RCC 7860 (cell line): Measurements from ENCODE around the gene CATSPER2.
"Not testable (repeated sequence)": the region's sequence is repeated elsewhere in the genome, so short reads cannot be mapped to it uniquely, and the experiment has no call there.

ENCODE experiments used
- DNase-seq: peaks from one replicate; pipeline ENCODE4 v3.0.0-alpha.2; 2015; ENCODE audit warnings: low spot score
- FAIRE-seq: peaks from 2 replicates; lab custom pipeline; 2012; peaks lifted over from hg19 to GRCh38; lab: Jason Lieb, UNC

Gene CATSPER2

DNA sequence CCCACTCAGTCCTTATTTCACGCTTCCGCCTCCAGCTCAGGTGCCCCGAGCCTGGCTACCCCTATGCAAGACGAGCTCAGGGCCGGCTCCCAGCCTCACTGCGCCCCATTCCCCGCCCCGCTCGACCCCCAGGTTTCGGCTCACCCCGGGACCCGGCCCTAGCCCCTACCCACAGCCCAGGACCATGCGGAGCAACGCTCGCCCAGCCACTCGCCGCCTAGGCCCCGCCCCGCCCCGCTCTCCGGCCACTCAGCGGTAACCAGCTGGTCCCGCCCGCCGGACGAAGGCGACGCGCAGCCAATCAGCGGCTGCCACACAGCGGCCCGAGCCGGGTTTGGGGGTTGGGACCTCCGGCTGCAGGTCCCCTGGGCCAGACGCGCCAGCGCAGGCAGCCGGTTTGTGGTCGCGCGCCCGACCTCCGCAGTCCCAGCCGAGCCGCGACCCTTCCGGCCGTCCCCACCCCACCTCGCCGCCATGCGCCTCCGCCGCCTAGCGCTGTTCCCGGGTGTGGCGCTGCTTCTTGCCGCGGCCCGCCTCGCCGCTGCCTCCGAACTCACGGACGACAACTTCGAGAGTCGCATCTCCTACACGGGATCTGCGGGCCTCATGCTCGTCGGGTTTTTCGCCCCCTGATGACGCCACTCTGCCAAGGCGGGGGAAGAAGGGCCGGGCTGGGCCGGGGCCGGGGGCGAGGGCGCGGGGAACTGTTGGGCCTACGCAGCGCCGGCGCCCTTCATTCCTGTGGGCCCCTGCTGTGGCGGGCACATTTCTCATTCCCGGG is at the start of gene CATSPER2:
Gene CATSPER2 (minus strand): TSS at position 196 of the 781 bp plus-strand sequence. CDS start 783 bp downstream, outside the sequence.
- no peak for FAIRE-seq
- no peak for DNase-seq

DNA sequence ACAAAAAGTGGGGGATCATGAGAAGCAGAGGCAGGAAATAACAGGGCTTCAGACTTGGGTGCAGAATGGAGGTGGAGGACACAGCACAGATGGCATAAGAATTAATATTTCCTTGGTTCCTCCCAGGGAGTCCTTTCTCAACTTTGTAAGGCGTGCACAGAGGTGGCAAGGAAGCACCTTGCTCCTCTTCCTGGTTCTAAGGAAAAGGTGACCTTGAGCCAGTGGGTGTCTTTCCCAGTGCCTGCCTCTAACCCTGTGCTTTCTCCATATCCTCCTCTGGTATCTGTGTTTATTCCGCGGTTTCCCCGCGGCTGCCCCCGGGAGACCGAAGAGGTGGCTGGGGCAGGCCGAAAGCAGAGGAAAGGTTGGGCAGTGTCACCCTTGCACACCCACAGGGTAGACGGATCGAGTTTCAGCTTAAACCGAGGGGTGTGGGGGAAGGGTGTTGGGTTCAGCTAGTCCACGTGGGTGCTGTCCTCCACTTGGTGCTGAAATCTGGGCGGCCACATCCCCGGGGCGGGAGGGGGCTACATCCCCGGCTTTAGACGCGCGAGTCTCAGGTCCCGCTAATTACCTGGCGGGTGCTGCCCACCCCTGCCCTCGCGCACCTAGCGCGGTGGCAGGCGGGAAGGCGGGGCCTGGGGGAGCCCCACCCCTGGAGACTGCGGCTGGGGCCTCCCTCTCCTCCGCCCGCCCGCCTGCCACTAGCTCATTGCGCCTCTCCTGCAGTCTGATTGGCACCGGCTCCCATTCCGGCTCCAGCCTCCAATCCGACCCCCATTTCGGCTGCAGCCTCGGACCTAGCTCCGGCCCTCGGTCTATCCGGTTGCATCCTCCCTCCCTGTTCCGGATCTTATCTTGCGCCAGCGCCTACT is 44.7 kb upstream of the CATSPER2 start, which contains the start of gene CKMT1A:
Gene CKMT1A (plus strand): TSS at position 712 of the 875 bp plus-strand sequence. CDS start 192 bp downstream, outside the sequence.
- not testable (repeated sequence) for DNase-seq, FAIRE-seq

DNA sequence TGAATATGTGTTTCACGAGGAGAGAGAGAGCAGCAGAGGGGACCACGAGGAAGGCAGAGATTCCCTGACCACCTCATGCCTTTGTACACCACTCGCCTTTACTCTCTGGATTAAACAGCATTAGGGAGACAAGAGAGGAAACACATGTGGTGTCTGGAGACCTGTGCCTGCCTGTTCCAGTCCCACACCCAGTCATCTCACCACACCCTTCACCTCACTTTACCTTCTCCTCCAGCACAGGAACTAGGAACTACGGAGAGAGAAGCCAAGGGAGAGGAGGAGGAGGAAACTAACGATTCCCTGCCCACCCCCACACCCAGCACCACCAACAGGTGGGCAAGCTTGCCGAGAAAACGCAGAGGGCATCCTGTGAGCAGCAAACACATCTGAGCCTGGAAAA is 44.0 kb upstream of the CATSPER2 start:
- FAIRE-seq, result not testable (repeated sequence)

DNA sequence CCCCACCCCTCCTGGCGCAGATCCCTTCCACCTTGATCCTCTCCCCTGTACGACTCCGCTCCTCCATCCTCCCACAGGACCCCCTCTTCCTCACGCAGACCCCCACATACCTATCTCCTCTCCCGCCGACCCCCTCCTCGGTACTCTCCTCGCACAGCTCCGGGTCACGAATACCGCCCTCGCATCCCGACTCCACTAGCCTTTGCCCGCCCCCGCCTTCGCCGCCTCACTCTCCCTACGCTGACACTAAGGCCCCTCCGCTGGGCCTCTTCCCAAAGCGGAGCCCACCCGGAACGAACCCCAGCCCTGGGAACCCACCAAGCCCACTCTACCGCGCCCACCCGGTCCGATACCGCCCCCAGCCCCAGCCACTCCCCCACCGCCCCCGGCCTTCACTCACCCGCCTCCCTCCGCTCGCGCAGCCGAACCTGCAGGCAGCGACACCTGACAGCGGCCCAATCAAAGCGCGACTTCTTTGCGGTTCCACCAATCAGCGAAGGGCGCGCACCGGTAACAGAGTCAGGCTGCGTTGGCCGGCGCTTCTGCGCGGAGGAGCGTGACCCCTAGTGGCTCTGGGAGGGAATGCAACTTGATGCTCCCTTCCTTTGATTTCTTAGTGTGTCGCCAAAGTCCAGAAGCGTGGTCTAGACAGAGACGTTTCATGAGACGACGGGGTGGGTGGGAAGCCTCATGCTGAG is 41.1 kb upstream of the CATSPER2 start:
- peak; percentile 83 for FAIRE-seq
- DNase-seq, result not testable (repeated sequence)

More for the DNA sequence above, 44.0 kb upstream of the CATSPER2 start:
- DNase-seq, result not testable (repeated sequence)

DNA sequence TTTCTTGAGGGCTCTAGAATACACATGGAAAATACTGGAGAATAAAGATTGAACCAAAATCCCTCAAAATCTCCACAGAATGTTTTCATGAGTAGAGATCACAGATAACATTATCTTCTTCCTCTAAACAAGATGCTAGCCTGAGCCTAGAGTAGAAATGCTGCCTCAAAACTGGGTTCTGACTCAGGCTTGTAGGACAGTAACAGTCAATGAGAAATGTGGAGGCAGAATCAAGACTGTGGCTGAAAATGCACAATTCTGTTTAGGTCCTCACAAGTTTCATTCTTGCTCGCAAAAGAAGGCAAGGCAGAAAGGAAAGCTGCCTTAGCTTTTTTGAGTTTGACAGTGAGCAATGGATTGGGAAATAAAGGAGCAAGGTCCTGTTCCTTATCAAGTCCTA is 25.5 kb upstream of the CATSPER2 start:
- DNase-seq, FAIRE-seq: not testable (repeated sequence)

DNA sequence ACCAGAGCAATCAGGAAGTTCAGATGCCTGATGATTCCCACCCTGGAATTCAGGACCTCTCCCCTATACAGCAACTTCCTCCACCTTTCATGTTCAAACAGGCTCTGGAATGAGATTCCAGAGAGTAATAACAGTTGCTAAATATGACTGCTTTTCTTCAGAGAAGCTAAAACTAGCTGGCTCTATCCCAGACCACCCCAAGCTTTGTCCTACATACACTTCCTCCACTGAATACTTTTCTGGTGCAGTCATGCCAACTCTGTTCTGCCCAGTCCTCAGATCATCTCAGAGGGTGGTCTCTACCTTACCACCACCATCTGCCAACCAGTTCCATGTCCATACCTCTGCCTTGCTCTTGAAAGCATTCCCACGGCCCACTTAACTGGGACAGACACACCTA is 17.5 kb upstream of the CATSPER2 start:
- DNase-seq, FAIRE-seq: not testable (repeated sequence)

DNA sequence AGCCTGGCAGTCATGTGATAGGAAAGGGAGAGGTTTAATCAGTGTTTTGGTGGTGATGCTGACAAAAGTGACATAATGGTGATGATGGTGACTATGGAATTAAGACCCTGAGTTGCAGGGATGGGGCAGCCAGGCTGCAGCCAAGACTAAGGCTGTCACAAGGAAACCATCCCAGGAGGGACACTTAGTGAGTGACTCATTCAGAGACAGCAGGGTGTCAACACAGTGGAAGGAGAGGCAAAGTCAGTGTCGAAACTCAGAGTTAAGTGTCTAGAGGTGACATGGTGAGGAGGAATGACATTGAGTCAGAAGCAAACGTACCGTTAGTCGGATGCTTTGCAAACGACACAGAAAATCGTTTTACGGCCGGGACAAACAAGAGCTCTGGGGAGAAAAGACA is 14.7 kb upstream of the CATSPER2 start:
- DNase-seq, FAIRE-seq: not testable (repeated sequence)

DNA sequence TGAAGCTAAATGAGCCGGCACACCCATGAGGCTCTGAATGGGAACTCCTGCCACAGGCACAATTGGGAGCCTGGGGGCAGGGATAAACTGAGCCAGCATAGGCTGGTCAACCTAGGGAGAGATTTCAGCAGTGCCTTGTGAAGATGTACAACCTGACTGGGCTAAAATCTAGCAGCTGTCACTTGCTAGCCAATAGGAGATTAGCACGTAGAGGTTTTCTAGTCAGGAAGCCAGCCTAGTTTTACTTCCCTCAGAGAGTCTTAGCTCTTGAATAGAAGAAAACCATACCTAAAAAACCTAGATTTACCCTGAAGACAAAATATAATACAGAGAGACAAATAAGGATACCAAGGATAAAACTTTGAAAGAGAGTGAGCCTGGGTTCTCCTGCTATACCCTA is 13.6 kb upstream of the CATSPER2 start:
- not testable (repeated sequence) for DNase-seq, FAIRE-seq

DNA sequence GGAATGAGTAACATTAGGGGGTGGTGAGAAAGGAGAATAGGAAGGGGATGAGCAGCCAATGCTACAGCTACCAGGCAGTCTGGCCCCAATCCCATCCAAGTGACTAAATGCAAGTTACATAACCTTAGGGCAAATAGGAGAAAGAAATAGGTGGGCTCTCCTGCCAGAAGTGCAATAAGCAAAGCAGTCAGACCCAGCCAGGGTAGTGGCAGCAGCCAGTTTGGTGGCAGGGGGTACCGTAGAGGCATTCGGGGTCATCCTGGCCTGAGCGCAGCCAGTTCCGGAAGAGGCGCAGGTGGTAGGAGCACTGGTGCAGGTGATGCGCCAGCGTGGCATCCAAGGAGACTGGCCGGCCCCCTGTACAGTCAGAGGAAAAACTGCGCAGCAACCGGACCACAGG is 11.1 kb upstream of the CATSPER2 start:
- not testable (repeated sequence) for FAIRE-seq, DNase-seq

DNA sequence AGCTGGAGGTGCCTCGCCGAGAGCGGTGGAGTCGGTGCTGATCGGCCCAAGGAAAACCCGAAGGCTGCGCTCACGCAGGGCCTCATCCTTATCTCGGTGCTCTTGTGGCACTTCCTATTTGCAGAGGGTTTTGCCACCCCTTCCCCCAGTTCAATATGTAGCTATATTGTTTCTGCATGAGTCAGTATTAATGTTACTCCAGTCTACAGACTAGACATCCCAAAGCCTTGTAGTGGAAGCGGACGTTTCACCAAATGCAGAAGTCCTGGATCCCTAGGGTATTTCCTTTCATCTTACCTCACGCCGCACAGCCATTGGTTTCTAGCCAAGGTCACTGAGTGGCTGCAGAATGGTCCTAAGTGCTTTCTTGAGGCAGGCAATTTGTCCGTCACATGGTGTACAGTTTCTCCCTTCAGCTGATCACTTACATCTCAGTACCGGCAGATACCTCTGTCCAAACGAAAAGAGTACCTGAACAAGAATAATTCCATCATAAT is 834 bp upstream of the CATSPER2 start:
- FAIRE-seq, result not testable (repeated sequence)

DNA sequence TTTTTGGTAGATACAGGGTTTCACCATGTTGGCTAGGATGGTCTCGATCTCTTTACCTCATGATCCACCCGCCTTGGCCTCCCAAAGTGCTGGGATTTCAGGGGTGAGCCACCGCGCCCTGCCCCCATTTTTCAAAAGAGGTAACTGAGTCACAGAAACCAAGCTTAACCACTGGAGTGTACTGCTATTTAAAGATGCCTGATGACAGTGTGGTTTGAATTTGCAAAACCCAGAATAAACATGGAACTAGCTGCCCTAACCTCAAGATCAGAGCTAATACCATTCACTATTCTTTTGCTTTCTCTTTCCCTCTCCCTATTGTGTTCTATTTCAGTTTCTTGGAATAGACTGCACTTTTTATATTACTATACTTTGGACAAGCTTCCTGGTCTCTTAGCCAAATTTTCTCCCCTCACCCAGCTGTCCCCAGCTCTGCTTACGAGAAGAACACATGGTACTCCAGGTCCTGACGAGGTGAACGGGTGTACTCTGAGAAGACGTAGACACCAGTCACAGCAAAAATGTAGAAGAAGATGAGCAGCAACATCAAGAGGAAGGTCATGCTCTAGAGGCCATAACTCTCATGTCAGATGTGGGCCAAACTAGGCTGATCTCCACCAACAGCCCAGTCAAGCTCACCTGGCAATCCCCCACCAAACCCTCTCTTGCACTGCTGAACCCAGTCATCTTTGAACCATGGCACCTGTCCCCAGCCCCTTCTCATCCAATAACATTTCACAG is 10.0 kb downstream of the CATSPER2 start:
- FAIRE-seq, DNase-seq: not testable (repeated sequence)

More for the DNA sequence above, 834 bp upstream of the CATSPER2 start:
- not testable (repeated sequence) for DNase-seq

DNA sequence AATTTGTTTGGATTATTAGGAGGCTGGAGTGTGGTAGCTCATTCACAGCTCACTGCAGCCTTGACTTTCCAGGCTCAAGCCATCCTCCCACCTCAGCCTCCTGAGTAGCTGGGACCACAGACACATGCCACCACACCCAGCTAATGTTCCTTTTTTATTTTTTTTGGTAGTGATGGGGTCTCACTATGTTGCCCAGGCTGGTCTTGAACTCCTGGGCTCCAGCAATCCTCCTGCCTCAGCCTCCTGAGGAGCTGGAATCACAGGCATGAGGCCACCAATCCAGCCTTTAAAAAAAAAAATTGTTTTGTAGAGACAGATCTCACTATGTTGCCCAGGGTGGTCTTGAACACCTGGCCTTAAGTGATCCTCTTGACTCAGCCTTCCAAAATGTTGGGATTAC is 21.7 kb downstream of the CATSPER2 start:
- DNase-seq, FAIRE-seq: not testable (repeated sequence)

DNA sequence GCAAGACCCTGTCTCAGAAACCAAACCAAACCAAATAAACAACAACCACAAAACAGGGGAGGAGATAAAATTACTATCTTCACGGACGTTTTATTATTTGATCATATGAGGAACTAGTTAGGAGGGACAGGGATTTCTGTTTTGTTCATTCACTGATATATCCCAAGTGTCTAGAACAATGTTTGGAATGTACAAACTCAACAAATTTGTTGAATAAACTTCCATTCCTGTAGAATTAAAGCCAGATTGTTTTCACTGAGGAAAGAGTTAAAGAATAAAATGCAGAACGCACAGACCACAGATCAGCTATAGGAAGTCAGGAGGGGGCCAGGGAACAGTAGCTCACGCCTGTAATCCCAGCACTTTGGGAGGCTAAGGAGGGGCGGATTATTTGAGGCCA is 23.5 kb downstream of the CATSPER2 start:
- FAIRE-seq (no peak), DNase-seq (no peak)

DNA sequence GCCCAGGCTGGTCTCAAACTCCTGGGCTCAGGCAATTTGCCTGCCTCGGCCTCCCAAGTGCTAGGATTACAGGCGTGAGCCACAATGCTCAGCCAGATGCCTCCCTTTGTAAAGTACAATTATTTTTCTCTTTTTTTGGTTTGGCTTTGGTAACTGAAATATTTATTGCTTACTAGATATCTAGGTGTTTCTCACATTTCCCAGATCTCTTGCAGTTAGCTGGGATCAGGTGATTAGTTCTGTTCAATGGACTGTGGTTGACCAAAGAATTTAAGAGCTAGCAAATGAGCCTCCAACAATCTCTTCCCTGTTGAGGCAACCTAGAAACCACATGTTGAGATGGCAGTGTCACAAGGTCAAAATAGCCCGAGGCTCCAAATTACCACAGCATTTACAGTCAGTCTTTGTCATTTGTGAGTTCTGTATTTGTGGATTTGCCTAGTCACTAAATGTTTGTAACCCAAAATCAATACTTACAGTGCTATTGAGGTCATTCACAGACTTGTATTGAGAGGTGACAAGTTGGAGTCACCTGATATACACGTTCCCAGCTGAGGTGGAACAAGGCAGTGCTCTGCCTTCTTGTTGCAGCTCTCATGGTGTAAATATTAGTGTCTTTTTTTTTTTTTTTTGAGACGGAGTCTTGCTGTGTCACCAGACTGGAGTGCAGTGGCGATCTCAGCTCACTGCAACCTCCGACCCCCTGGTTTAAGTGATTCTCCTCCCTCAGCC is 26.4 kb downstream of the CATSPER2 start:
- DNase-seq, result not testable (repeated sequence)
- peak; percentile 50 for FAIRE-seq

DNA sequence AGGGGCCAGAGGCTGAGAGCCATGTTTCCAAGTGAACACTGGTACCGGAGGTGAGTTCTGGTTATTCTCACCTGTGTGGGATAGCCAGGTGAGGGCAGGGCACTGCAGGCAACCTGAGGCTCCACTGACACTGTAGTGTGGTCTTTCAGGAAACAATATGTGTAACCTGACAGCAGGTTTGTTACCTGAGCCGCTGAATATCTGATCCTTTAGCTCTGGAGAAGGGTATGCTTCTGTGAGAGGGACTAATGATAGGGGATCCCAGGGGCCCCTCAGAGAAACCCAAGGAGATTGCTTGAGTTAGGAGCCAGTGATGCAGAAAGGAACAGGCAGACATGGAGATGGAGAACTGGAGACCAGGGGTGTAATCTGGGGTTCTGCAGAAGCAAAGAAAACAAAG is 29.9 kb downstream of the CATSPER2 start, which contains the start of gene STRC:
Gene STRC (minus strand): TSS at position 101 of the 400 bp plus-strand sequence. CDS start 78 bp downstream, at position 23.
- not testable (repeated sequence) for DNase-seq, FAIRE-seq

DNA sequence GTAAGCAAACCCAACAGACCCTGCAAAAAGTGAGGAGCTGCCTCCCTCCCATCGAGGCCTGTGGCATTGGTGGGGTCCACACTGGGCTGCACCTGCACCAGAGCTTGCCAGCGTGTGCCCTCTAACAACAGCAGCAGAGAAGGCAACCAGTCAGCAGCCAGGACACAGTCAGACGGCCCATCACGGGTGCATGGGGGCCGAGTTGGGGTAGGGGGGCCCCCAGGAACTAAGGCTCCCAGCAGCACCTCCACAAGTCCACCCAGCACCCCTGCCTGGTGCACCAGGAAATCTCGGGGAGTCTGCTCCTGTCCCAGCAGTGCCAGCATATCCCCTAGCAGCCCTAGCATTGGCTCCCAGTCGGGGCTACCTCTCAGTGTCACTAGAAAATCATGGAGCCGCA is 30.9 kb downstream of the CATSPER2 start:
- DNase-seq, FAIRE-seq: not testable (repeated sequence)

DNA sequence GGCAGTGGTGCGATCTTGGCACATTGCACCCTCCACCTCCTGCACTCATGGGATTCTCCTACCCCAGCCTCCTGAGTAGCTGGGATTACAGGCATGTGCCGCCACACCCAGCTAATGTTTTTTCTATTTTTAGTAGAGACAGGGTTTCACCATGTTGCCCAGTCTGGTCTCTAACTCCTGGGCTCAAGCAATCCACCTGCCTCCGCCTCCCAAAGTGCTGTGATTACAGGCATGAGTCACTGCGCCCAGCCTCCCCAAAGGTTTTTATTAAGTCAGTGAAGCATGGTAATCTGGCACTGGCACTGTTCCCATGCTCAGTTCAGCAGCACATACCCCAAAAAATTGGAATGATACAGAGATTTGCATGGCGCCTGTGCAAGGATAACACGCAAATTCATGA is 46.4 kb downstream of the CATSPER2 start:
- peak; percentile 30 for DNase-seq

DNA sequence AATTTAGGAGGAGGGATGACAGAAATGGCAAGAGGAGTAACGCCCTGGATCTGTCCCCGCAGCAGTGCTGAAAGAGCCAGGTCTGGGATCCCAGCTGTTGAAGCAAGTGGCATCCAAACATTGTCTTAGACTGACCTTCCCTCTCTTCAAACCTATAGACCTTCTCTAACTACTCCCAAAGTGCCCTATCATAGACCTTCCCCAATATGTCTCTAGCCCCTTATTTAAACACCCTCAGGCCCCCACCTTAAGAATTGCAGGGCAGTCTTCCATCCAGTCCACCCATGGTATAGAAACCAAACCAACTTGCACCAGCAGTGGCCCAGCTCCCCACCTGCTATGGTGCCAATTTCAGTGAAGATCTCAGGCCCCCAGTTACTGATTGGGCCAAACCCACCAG is 48.4 kb downstream of the CATSPER2 start:
- FAIRE-seq, DNase-seq: not testable (repeated sequence)

More for the DNA sequence above, 46.4 kb downstream of the CATSPER2 start:
- FAIRE-seq, result peak; percentile 39

DNA sequence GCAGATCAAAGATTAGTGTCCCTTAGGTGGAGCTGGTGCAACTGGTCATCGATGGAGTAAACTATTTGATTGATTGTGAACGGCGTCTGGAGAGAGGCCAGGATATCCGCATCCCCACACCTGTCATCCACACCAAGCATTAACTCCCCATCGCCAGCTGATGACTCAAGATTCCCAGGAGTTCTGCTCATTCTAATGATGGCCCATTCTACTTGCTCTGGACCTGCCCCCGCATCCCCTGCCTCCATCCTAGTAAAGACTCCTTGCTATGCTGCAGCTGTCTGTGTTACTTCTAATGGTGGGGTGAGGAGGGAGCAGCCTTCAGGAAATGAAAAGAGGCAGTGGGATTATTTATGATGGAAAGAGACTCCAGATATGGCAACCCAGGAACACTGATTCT is 49.5 kb downstream of the CATSPER2 start:
- not testable (repeated sequence) for FAIRE-seq, DNase-seq
